Karpas-422 (cell line): ENCODE results near the gene ATP13A2. TPM values are rescaled to one million over a fixed set of nuclear protein-coding genes. Genes with fewer than 3 reads are reported as not detected.
A peak's percentile ranks its signal among the peaks of the same experiment; 100 is the strongest.
"Not testable (repeated sequence)": the region's sequence is repeated elsewhere in the genome, so short reads cannot be mapped to it uniquely, and the experiment has no call there.

Experiments
- DNase-seq: peaks from one replicate; pipeline ENCODE4 v3.0.0-alpha.2; 2015
- H2AFZ ChIP-seq: fragments of 200-600 bp; sonication (generic); 2 replicates; pipeline ENCODE4 v1.6.1; 2014; ENCODE audit warnings: antibody characterized with exemption, low read length, mixed read lengths
- H3K27ac ChIP-seq: fragments of 200-600 bp; sonication (generic); 2 replicates; pipeline ENCODE4 v1.5.1; 2014; ENCODE audit warnings: mild to moderate bottlenecking, low read length, moderate library complexity
- H3K27me3 ChIP-seq: fragments of 200-600 bp; sonication (generic); 2 replicates; pipeline ENCODE4 v1.6.1; 2014; ENCODE audit warnings: low read length, mixed read lengths
- H3K36me3 ChIP-seq: fragments of 200-600 bp; sonication (generic); 2 replicates; pipeline ENCODE4 v1.6.1; 2014; ENCODE audit warnings: low read length, mixed read lengths; ENCODE audit not compliant: insufficient read depth
- H3K4me1 ChIP-seq: fragments of 200-600 bp; sonication (generic); 2 replicates; pipeline ENCODE4 v1.6.1; 2014; ENCODE audit warnings: mild to moderate bottlenecking, low read length, mixed read lengths
- H3K4me2 ChIP-seq: fragments of 200-600 bp; sonication (generic); 2 replicates; pipeline ENCODE4 v1.6.1; 2014; ENCODE audit warnings: low read length, low read depth, mild to moderate bottlenecking; ENCODE audit not compliant: poor library complexity, severe bottlenecking
- H3K4me3 ChIP-seq: fragments of 200-600 bp; sonication (generic); 2 replicates; pipeline ENCODE4 v1.5.1; 2014; ENCODE audit warnings: mild to moderate bottlenecking, antibody characterized with exemption, low read length, mixed read lengths
- H3K79me2 ChIP-seq: fragments of 200-600 bp; sonication (generic); 2 replicates; pipeline ENCODE4 v1.6.1; 2014; ENCODE audit warnings: mild to moderate bottlenecking, low read length, mixed read lengths
- H3K9ac ChIP-seq: fragments of 200-600 bp; sonication (generic); 2 replicates; pipeline ENCODE4 v1.6.0; 2014; ENCODE audit warnings: low read length
- H3K9me2 ChIP-seq: fragments of 200-600 bp; sonication (generic), shearing (Covaris generic); replicated peaks from 2 replicates; pipeline ENCODE4 v1.6.0; 2014; ENCODE audit warnings: mild to moderate bottlenecking, low read length, moderate library complexity; ENCODE audit not compliant: insufficient read depth
- H3K9me3 ChIP-seq: fragments of 300-700, 200-600 bp; sonication (generic); 2 replicates; pipeline ENCODE4 v1.6.1; 2014; ENCODE audit warnings: low read length, mixed read lengths
- H4K20me1 ChIP-seq: fragments of 200-600 bp; sonication (generic); 2 replicates; pipeline ENCODE4 v1.6.1; 2014; ENCODE audit warnings: mild to moderate bottlenecking, antibody characterized with exemption, low read length, low read depth; ENCODE audit not compliant: insufficient read depth
- total RNA-seq: library from RNA; depleted of rRNA; stranded (reverse); fragments of >200 nt; shearing (Covaris generic); gene quantifications from 2 replicates; pipeline ENCODE4 v1.2.3, GENCODE V29; 2014; ENCODE audit warnings: low replicate concordance

Gene ATP13A2
- total RNA-seq, 1 experiment from 2014 or later = 13.6 TPM

GRCh38 chr1:16961297-16962133 is 50.2 kb downstream of the ATP13A2 start:
- Histone ChIP-seq H2AFZ (no peak overlapping the region), H3K9me2 (no peaks in the 10 kb centered on the region), H3K9ac (no peak overlapping the region), H3K4me3 (no peak overlapping the region), H3K4me2 (no peak overlapping the region), H3K9me3 (no peaks in the 10 kb centered on the region), H3K4me1 (peaks cover 5% of the 10 kb centered on the region), H3K79me2 (no peaks in the 10 kb centered on the region), H4K20me1 (no peaks in the 10 kb centered on the region), H3K36me3 (no peaks in the 10 kb centered on the region), H3K27ac (no peak overlapping the region), H3K27me3 (no peaks in the 10 kb centered on the region)
- DNase-seq = no peak

GRCh38 chr1:16960560-16961296 is 51.0 kb downstream of the ATP13A2 start:
- Histone ChIP-seq H4K20me1 (no peaks in the 10 kb centered on the region), H3K4me2 (peak overlapping the region; percentile 68), H3K27me3 (no peaks in the 10 kb centered on the region), H3K9ac (peak overlapping the region; percentile 50), H3K4me1 (peaks cover 5% of the 10 kb centered on the region), H3K79me2 (no peaks in the 10 kb centered on the region), H3K4me3 (peak overlapping the region; percentile 58), H2AFZ (peak overlapping the region; percentile 64), H3K9me3 (no peaks in the 10 kb centered on the region), H3K27ac (no peak overlapping the region), H3K9me2 (no peaks in the 10 kb centered on the region), H3K36me3 (no peaks in the 10 kb centered on the region)
- DNase-seq = peak; percentile 91

- H3K79me2 ChIP-seq = no peaks in the 10 kb centered on the region
- no peak overlapping the region for H2AFZ ChIP-seq
- no peaks in the 10 kb centered on the region for H3K27me3 ChIP-seq
- DNase-seq = no peak
- H3K4me2 ChIP-seq = no peak overlapping the region
- no peak overlapping the region for H3K27ac ChIP-seq
- no peaks in the 10 kb centered on the region for H4K20me1 ChIP-seq
- H3K9me3 ChIP-seq = no peaks in the 10 kb centered on the region
- no peaks in the 10 kb centered on the region for H3K9me2 ChIP-seq
- H3K4me1 ChIP-seq = peaks cover 5% of the 10 kb centered on the region
- no peaks in the 10 kb centered on the region for H3K36me3 ChIP-seq
- H3K9ac ChIP-seq = no peak overlapping the region
- H3K4me3 ChIP-seq = no peak overlapping the region
Measured at GRCh38 chr1:16958475-16958874, 53.3 kb downstream of the ATP13A2 start.

GRCh38 chr1:16957731-16958130 is 54.0 kb downstream of the ATP13A2 start:
- H3K4me3 ChIP-seq = no peak overlapping the region
- H3K4me2 ChIP-seq = no peak overlapping the region
- no peaks in the 10 kb centered on the region for H3K79me2 ChIP-seq
- no peaks in the 10 kb centered on the region for H3K36me3 ChIP-seq
- H3K9me3 ChIP-seq = no peaks in the 10 kb centered on the region
- H3K27ac ChIP-seq = no peak overlapping the region
- no peak overlapping the region for H3K9ac ChIP-seq
- no peaks in the 10 kb centered on the region for H3K9me2 ChIP-seq
- H3K27me3 ChIP-seq = no peaks in the 10 kb centered on the region
- no peak for DNase-seq
- no peaks in the 10 kb centered on the region for H4K20me1 ChIP-seq
- H3K4me1 ChIP-seq = peaks cover 5% of the 10 kb centered on the region
- H2AFZ ChIP-seq = no peak overlapping the region

GRCh38 chr1:16956775-16957174 is 55.0 kb downstream of the ATP13A2 start:
- Histone ChIP-seq H3K9me2 (no peaks in the 10 kb centered on the region), H3K4me1 (peaks cover 5% of the 10 kb centered on the region), H2AFZ (no peak overlapping the region), H3K4me2 (no peak overlapping the region), H3K9me3 (no peaks in the 10 kb centered on the region), H3K36me3 (no peaks in the 10 kb centered on the region), H4K20me1 (no peaks in the 10 kb centered on the region), H3K4me3 (no peak overlapping the region), H3K79me2 (no peaks in the 10 kb centered on the region), H3K9ac (no peak overlapping the region), H3K27me3 (no peaks in the 10 kb centered on the region), H3K27ac (no peak overlapping the region)
- DNase-seq = no peak

- no peak overlapping the region for H3K27ac ChIP-seq
- no peak overlapping the region for H3K9ac ChIP-seq
Measured at GRCh38 chr1:16955186-16955585, 56.5 kb downstream of the ATP13A2 start.

GRCh38 chr1:16954579-16954978 is 57.1 kb downstream of the ATP13A2 start:
- Histone ChIP-seq H3K4me1 (no peaks in the 10 kb centered on the region; the same call in 1 of the 2 replicates), H3K4me3 (no peak overlapping the region), H3K4me2 (no peak overlapping the region), H3K9me2 (no peaks in the 10 kb centered on the region), H2AFZ (no peak overlapping the region), H3K27ac (no peak overlapping the region), H4K20me1 (no peaks in the 10 kb centered on the region), H3K9ac (no peak overlapping the region), H3K9me3 (no peaks in the 10 kb centered on the region), H3K27me3 (no peaks in the 10 kb centered on the region), H3K79me2 (no peaks in the 10 kb centered on the region), H3K36me3 (no peaks in the 10 kb centered on the region)
- DNase-seq = no peak

More at GRCh38 chr1:16955186-16955585, 56.5 kb downstream of the ATP13A2 start:
- Histone ChIP-seq H3K9me2 (no peaks in the 10 kb centered on the region), H3K79me2 (no peaks in the 10 kb centered on the region), H3K4me2 (no peak overlapping the region), H4K20me1 (no peaks in the 10 kb centered on the region), H3K4me3 (no peak overlapping the region), H3K27me3 (no peaks in the 10 kb centered on the region), H2AFZ (no peak overlapping the region), H3K9me3 (no peaks in the 10 kb centered on the region), H3K36me3 (no peaks in the 10 kb centered on the region), H3K4me1 (peaks cover 1% of the 10 kb centered on the region)
- no peak for DNase-seq

- not testable (repeated sequence) for H3K9me3 ChIP-seq, H2AFZ ChIP-seq, DNase-seq, H3K4me1 ChIP-seq, H3K4me2 ChIP-seq, H3K4me3 ChIP-seq, H3K9me2 ChIP-seq, H3K27me3 ChIP-seq, H3K79me2 ChIP-seq, H3K36me3 ChIP-seq, H4K20me1 ChIP-seq, H3K9ac ChIP-seq, H3K27ac ChIP-seq
Measured at GRCh38 chr1:16952376-16952775, 59.4 kb downstream of the ATP13A2 start.
